OCI-LY1 (cell line): ENCODE results near the gene CLTCL1.

ENCODE experiments used
- H2AFZ ChIP-seq: fragments of 200-600 bp; sonication (generic), shearing (Covaris generic); 2 replicates; pipeline ENCODE4 v1.6.0; 2014; ENCODE audit warnings: antibody characterized with exemption, mild to moderate bottlenecking, low read length
- H3F3A ChIP-seq: fragments of 200-600 bp; sonication (generic), shearing (Covaris generic); 2 replicates; pipeline ENCODE4 v1.6.0; 2014; ENCODE audit warnings: mild to moderate bottlenecking, antibody characterized with exemption, low read length, moderate library complexity; ENCODE audit not compliant: insufficient read depth
- H3K27ac ChIP-seq: fragments of 200-600 bp; sonication (generic); 2 replicates; pipeline ENCODE4 v1.5.1; 2014; ENCODE audit warnings: low read length, mixed run types, mild to moderate bottlenecking, low read depth; ENCODE audit not compliant: poor library complexity, severe bottlenecking
- H3K27me3 ChIP-seq: fragments of 200-600 bp; sonication (generic); 2 replicates; pipeline ENCODE4 v1.6.0; 2014; ENCODE audit warnings: antibody characterized with exemption, mild to moderate bottlenecking, low read length, moderate library complexity; ENCODE audit not compliant: insufficient read depth
- H3K36me3 ChIP-seq: fragments of 200-600 bp; sonication (generic); 2 replicates; pipeline ENCODE4 v1.6.1; 2014; ENCODE audit warnings: mild to moderate bottlenecking, antibody characterized with exemption, low read length, moderate library complexity, mixed read lengths; ENCODE audit not compliant: insufficient read depth
- H3K4me1 ChIP-seq: fragments of 200-600 bp; sonication (generic); 2 replicates; pipeline ENCODE4 v1.5.1; 2014; ENCODE audit warnings: mild to moderate bottlenecking, low read length, moderate library complexity; ENCODE audit not compliant: insufficient read depth, severe bottlenecking
- H3K4me2 ChIP-seq: fragments of 200-600 bp; sonication (generic), shearing (Covaris generic); 2 replicates; pipeline ENCODE4 v1.6.1; 2014; ENCODE audit warnings: low read length
- H3K4me3 ChIP-seq: fragments of 200-600 bp; sonication (generic); 2 replicates; pipeline ENCODE4 v1.5.1; 2014; ENCODE audit warnings: low read length, low read depth, mild to moderate bottlenecking, mixed read lengths; ENCODE audit not compliant: poor library complexity, severe bottlenecking
- H3K79me2 ChIP-seq: fragments of 200-600 bp; shearing (Covaris generic); 2 replicates; pipeline ENCODE4 v1.6.1; 2016; ENCODE audit warnings: mixed run types, low read length, mixed read lengths; ENCODE audit not compliant: insufficient read depth
- H3K9ac ChIP-seq: fragments of 200-600 bp; sonication (generic), shearing (Covaris generic); 2 replicates; pipeline ENCODE4 v1.6.1; 2014; ENCODE audit warnings: mild to moderate bottlenecking, low read length, mixed read lengths
- H3K9me2 ChIP-seq: fragments of 200-600 bp; sonication (generic), shearing (Covaris generic); 2 replicates; pipeline ENCODE4 v1.6.1; 2014; ENCODE audit warnings: low read depth, mild to moderate bottlenecking, low read length, mixed read lengths
- H3K9me3 ChIP-seq: fragments of 200-600 bp; shearing (Covaris generic); 2 replicates; pipeline ENCODE4 v1.6.1; 2014; ENCODE audit warnings: low read length, mixed read lengths
- H4K20me1 ChIP-seq: fragments of 200-600 bp; sonication (generic), shearing (Covaris generic); 2 replicates; pipeline ENCODE4 v1.6.0; 2016; ENCODE audit warnings: mild to moderate bottlenecking, low read length; ENCODE audit not compliant: insufficient read depth
- EZH2 ChIP-seq: fragments of 200-600 bp; sonication (generic), shearing (Covaris generic); IDR thresholded peaks from 2 replicates; pipeline ENCODE4 v1.8.0; 2017; ENCODE audit warnings: borderline replicate concordance, mixed run types, mild to moderate bottlenecking, antibody characterized with exemption, low read length, moderate library complexity, mixed read lengths
- TF ChIP-seq, protein P1 (sequence below): fragments of 200-600 bp; sonication (generic), shearing (Covaris generic); IDR thresholded peaks from 2 replicates; pipeline ENCODE4 v1.5.1; 2017; ENCODE audit warnings: mild to moderate bottlenecking, antibody characterized with exemption, low read length, moderate library complexity, mixed read lengths

Gene CLTCL1

DNA sequence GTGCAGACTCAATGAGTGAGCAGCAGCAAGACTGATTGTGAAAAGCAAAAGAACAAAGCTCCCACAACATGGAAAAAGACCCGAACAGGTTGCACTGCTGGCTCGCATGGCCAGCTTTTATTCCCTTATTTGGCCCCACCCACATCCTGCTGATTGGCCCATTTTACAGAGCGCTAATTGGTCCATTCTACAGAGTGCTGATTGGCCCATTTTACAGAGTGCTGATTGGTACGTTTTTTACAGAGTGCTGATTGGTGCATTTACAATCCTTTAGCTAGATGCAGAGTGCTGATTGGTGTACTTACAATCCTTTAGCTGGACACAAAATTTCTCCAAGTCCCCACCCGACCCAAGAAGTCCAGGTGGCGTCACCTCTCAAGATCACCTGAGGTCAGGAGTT lies 97.6 kb downstream of the CLTCL1 start:
- Histone ChIP-seq H3K4me2 (no peak overlapping the region), H3K27ac (no peak overlapping the region), H3K9me2 (no peaks in the 10 kb centered on the region), H4K20me1 (no peaks in the 10 kb centered on the region), H3K36me3 (no peaks in the 10 kb centered on the region; the same call in 1 of the 2 replicates), H3F3A (no peaks in the 10 kb centered on the region), H3K27me3 (peaks cover 15% of the 10 kb centered on the region; the same call in 1 of the 2 replicates), H2AFZ (no peak overlapping the region), H3K9ac (no peak overlapping the region), H3K4me1 (peaks cover 7% of the 10 kb centered on the region), H3K79me2 (no peaks in the 10 kb centered on the region), H3K9me3 (no peaks in the 10 kb centered on the region), H3K4me3 (no peak overlapping the region)
- TF ChIP-seq, protein P1, sequence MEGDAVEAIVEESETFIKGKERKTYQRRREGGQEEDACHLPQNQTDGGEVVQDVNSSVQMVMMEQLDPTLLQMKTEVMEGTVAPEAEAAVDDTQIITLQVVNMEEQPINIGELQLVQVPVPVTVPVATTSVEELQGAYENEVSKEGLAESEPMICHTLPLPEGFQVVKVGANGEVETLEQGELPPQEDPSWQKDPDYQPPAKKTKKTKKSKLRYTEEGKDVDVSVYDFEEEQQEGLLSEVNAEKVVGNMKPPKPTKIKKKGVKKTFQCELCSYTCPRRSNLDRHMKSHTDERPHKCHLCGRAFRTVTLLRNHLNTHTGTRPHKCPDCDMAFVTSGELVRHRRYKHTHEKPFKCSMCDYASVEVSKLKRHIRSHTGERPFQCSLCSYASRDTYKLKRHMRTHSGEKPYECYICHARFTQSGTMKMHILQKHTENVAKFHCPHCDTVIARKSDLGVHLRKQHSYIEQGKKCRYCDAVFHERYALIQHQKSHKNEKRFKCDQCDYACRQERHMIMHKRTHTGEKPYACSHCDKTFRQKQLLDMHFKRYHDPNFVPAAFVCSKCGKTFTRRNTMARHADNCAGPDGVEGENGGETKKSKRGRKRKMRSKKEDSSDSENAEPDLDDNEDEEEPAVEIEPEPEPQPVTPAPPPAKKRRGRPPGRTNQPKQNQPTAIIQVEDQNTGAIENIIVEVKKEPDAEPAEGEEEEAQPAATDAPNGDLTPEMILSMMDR, result no peak
- no peak for TF ChIP-seq EZH2

DNA sequence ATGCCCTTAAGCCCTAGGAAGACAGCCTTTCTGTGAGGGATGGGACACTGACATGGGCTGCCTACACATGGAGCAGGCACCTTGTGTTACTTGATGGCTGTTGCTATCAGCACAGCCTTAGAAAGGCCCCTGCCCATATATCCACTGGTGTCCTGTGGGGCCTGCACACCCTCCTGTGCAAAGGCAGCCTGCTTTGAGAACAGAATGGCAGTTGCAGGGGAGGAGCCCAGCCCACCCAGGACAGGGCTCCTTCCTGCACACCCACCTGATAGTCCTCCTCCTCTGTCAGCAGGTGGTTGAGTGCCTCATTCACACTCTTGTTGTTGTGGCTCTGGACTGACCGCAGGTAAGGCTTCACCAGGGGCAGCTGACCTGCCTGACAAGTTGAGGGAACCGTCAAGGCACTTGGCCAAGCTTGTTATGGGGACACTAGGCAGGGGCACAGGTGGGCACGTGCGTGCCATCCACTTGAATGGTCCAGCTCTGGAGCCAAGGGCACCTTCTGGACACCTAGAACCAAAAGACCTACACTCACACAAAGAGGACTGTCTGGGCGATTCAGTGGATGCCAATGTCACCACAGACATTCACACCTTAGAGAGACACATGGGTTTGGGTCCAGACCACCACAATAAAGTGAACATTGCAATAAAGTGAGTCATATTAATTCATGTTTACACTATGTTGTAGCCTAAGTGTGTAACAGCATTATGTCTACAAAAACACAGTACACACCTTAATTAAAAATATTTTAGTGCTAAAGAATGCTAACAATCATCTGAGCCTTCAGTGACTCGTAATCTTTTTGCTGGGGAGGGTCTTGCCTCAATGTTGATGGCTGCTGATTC lies 103.6 kb downstream of the CLTCL1 start:
- no peaks in the 10 kb centered on the region for H3K9me2 ChIP-seq
- TF ChIP-seq EZH2, result no peak
- TF ChIP-seq, protein P1, result no peak
- no peak overlapping the region for H3K9ac ChIP-seq
- H3K36me3 ChIP-seq, result no peaks in the 10 kb centered on the region
- no peaks in the 10 kb centered on the region for H3F3A ChIP-seq
- H3K4me1 ChIP-seq, result no peaks in the 10 kb centered on the region
- no peaks in the 10 kb centered on the region for H3K79me2 ChIP-seq
- no peak overlapping the region for H3K4me2 ChIP-seq
- peaks cover 4% of the 10 kb centered on the region; the same call in 1 of the 2 replicates for H3K27me3 ChIP-seq
- no peak overlapping the region for H3K27ac ChIP-seq
- no peak overlapping the region for H3K4me3 ChIP-seq
- no peak overlapping the region for H2AFZ ChIP-seq
- H4K20me1 ChIP-seq, result no peaks in the 10 kb centered on the region
- no peaks in the 10 kb centered on the region for H3K9me3 ChIP-seq

DNA sequence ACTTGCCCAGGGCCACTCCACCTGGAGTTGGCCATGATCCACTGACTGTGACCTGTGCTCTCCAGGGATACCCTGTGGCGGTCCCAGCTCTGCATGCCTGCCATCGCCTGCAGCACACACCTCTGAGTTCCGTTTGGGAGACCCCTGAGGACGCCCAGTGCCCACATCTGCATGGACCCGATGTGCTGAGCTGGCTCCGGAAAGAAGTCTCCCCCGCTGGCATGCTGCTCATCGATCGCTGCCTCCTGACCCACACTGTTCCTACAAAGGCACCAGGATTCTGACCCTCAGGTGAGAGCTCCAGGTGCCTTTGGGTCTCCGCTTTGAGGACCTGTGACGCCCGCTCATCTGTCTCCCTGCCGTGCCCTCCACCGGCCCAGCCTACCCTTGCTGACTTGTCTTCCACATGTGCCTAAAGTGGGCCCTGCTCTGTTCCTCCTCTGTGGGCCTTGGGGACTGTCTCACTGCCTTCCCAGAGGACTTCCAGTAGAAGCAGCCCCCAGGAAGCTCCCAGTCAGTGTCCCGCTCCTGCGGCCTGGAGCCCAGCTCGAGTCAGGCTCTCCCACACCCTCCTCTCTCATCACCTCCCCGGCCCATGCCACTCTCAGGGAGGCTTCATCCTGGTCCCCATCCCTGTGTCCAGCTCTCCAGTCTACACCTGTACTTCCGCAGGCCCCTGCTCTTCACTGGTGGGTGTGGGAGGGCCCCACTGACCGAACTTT lies 107.1 kb downstream of the CLTCL1 start:
- Histone ChIP-seq H3K9me2 (no peaks in the 10 kb centered on the region), H3K27ac (no peak overlapping the region), H4K20me1 (no peaks in the 10 kb centered on the region), H3K9me3 (no peaks in the 10 kb centered on the region), H3K4me1 (peaks cover 3% of the 10 kb centered on the region), H3K36me3 (no peaks in the 10 kb centered on the region), H3K4me3 (no peak overlapping the region), H2AFZ (no peak overlapping the region), H3K79me2 (no peaks in the 10 kb centered on the region), H3K4me2 (no peak overlapping the region), H3F3A (no peaks in the 10 kb centered on the region), H3K9ac (no peak overlapping the region), H3K27me3 (no peaks in the 10 kb centered on the region; the same call in 1 of the 2 replicates)
- TF ChIP-seq, protein P1, result no peak
- TF ChIP-seq EZH2, result no peak
